Left cardiac atrium (tissue), 4 donors: ENCODE data around the gene DIP2B. TPM values are rescaled to one million over a fixed set of nuclear protein-coding genes. Genes with fewer than 3 reads are reported as not detected.
"Not testable (repeated sequence)": the region's sequence is repeated elsewhere in the genome, so short reads cannot be mapped to it uniquely, and the experiment has no call there.

Experiments used
- ATAC-seq, 2 donors: fragments of 200-7000 bp; cut with Tn5 transposase; one replicate each; pipeline ENCODE4 v1.9.1; 2020; ENCODE audit warnings: mild to moderate bottlenecking in 2 of 2, moderate library complexity in 2 of 2
- DNase-seq: peaks from one replicate; pipeline ENCODE4 v3.0.0-alpha.2; 2020
- intact Hi-C, 2 donors: fragments of 100-400 bp; cut with DNase I; formaldehyde crosslinking; loops; one replicate each; pipeline versions ENCODE4 v1.14.1 to v1.15.1; 2022 to 2023
- long read RNA-seq: library from polyadenylated mRNA; unstranded; transcript quantifications from one replicate; pipeline ENCODE4 v2.0.0, GENCODE V29; 2021
- total RNA-seq, 2 donors: library from RNA; stranded (reverse); fragmentation: NEBNext Ultra II Directional; extraction: Animal tissue kit (Norgen Biotek cat#: 25700); gene quantifications; one replicate each; pipeline ENCODE4 v1.2.1, GENCODE V29; 2021
- donor health status: DM: no; HTN: yes; CAD: no.
- donor health status: DM: no; HTN: yes; CAD: no; lungs with severe emphysema.
- donor health status: DM: yes; HTN: yes; CAD: no.
- donor health status: Dilated cardiomyopathy.

The DIP2B gene
- 10 to 100 TPM; 12.7 to 12.8 TPM for total RNA-seq
- long read RNA-seq, partial matches to known transcripts: 1 of 2 reads
- long read RNA-seq, other reads (novel, unspliced or antisense): 1 of 2 reads

GRCh38 chr12:50504798-50505674 lies at the start of gene DIP2B:
DIP2B (plus strand) TSS chr12:50504985; CDS start chr12:50505141, 156 bp downstream.
- intact Hi-C loops: loop anchor here (2.0 to 5.0 kb wide), 2 partner anchors 132 to 134 kb away; no protein-coding TSS in a partner anchor
- DNase-seq (peak; percentile 96), ATAC-seq (peak; percentile 98 to 99)

- DNase-seq (no peak), ATAC-seq (no peak)
Observed at GRCh38 chr12:50458606-50459005, 46.2 kb upstream of the DIP2B start.

GRCh38 chr12:50467439-50467838 lies 37.3 kb upstream of the DIP2B start:
- no peak for ATAC-seq
- intact Hi-C loops: no loop called here
- DNase-seq: no peak

More at GRCh38 chr12:50458606-50459005, 46.2 kb upstream of the DIP2B start:
- intact Hi-C loops: no loop called here

DNA sequence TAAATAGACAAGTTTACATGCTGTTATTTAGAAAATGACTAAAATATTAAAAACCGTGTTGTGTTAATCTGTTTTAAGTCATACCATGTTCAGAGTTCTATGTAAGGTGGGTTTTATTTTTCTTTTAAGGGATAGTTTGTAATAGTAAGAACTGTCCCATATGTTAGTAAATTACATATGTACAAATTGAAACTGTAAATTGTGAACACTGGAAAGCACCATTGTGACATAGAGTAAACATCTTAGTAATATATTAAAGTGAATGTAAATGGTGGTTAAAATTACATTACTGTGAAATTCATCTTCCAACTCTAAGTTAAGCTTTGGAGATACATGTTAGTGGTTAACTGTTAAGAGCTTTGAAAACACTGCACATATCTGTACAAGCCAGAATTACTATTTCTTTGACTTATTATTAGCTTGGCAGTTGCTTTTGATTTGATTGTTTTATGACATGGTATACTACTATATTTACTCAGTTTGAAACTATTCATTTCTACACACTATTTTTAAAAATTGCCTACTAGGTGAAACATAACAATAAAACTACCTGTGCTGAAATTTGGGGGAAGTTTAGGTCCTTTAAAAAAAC lies 27.4 kb upstream of the DIP2B start:
- no peak for DNase-seq
- intact Hi-C loops: no loop called here
- ATAC-seq: no peak

DNA sequence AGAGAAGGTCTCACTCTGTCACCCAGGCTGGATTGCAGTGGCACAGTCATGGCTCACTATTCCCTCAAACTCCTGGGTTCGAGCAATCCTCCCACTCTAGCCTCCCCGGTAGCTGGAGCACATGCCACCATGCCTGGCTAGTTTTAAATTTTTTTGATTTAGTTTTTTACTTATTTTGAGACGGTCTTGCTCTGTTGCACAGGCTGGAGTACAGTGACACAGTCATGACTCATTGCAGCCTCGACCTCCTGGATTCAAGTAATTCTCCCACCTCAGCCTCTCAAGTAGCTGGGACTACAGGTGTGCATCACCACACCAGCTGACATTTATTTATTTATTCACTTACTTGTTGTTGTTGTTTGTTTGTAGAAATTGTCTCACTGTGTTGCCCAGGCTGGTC lies 22.2 kb upstream of the DIP2B start:
- ATAC-seq (no peak), DNase-seq (no peak)
- intact Hi-C loops: no loop called here

GRCh38 chr12:50483488-50483887 lies 21.3 kb upstream of the DIP2B start:
- intact Hi-C loops: no loop called here
- DNase-seq (no peak), ATAC-seq (no peak)

- DNase-seq (no peak), ATAC-seq (no peak)
- intact Hi-C loops: no loop called here
Observed at GRCh38 chr12:50488801-50489200, 16.0 kb upstream of the DIP2B start.

GRCh38 chr12:50498119-50498518 lies 6.7 kb upstream of the DIP2B start:
- ATAC-seq, intact Hi-C loops, DNase-seq: not testable (repeated sequence)

DNA sequence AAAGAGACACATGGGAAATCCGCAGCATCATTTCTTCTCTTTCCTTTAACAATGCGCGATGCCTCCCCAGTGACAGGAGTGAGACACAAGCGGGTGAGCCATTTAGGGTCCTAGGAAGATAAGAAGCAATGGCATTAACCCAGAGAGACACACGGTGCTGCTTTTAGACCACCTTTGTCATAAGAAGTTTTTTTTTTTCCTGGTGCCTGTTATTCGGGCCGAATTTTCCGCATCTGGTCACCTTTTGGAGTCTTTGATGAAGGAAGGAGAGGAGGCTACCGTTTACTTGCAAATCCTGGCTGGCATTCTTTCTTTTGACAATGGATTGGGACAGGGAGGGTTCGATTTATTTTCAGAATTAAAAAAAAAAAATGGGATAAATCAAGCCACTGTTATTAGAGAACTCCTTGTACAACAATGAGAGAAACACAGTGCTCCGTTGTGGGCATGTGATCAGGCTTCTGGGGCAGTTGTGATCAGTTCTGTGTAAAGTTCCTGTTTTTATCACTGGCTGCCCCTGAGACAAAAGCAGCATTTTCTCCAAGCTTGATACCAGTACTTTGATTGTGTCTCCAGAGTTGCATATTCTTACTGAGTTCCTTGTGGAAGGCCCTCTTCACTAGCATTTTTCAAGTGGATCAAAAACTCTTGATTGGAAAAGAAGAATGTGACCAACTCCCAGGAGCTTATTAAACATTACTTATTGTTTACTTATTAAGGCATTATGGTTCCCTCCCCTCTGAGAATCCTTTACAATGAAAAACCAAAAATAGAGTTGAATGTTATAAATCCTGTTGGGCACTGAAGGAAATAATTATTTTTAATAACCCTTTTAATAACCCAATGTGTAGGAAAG lies 1.1 kb downstream of the DIP2B start:
- intact Hi-C loops: loop anchor here in 1 of 2 donors (2.0 kb wide), 1 partner anchor 133 kb away; no protein-coding TSS in a partner anchor
- ATAC-seq: peak in 1 of 2 donors; percentile 11
- no peak for DNase-seq

GRCh38 chr12:50506753-50507473 lies 2.1 kb downstream of the DIP2B start:
- DNase-seq (no peak), ATAC-seq (no peak)
- intact Hi-C loops: no loop called here

- DNase-seq: no peak
- intact Hi-C loops: no loop called here
- no peak for ATAC-seq
Observed at GRCh38 chr12:50507474-50507838, 2.7 kb downstream of the DIP2B start.

GRCh38 chr12:50507930-50508329 lies 3.1 kb downstream of the DIP2B start:
- DNase-seq (no peak), ATAC-seq (no peak)
- intact Hi-C loops: no loop called here

DNA sequence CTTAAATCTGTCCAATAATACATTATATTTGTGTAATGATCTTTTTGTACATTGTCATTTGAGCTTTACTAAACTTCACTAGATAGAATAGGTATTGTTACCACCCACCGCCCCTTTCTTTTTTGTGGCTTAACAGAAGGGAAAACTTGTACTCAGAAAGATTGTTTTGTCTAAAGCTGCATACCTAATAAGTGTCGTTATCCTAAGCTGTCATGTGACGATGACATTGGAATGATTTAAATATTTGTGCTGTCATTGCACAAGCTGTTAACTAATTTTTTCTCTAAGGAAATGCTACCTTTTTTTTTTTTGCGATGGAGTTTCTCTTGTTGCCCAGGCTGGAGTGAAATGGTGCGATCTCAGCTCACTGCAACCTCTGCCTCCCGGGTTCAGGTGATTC lies 3.6 kb downstream of the DIP2B start:
- no peak for DNase-seq
- intact Hi-C loops: no loop called here
- no peak for ATAC-seq

DNA sequence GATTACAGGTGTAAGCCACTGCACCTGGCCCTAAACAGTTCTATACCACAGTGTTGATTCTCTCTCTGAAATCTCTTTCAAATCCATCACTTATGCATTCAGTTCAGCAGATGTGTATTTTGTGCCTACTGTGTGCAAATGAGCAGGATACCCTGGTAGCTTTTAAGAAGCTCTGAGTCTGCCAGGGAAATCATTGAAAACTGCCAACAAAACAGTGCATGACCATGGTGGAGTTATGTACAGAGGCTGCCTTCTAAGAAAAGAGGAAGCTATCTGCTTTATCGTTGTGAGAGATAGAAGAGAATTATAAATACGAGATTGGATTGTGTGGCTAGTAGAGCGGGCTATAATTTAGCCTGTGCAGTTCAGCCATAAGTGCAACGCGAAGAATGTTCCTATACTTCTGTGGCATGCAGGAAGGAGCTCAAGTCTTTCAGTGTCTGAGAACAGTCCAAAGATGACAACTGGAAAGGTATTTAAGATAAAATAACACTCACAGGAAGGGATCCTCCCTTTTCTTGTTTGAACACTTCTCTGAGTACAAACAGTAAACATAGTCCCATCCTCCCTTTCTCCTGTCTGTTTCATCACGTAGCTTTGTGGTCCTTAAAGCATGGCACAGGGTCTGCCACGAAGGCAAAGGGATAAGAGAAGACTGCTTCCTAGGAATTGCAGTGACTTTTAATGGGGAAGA lies 4.3 kb downstream of the DIP2B start:
- DNase-seq: no peak
- intact Hi-C loops: no loop called here
- ATAC-seq: no peak

DNA sequence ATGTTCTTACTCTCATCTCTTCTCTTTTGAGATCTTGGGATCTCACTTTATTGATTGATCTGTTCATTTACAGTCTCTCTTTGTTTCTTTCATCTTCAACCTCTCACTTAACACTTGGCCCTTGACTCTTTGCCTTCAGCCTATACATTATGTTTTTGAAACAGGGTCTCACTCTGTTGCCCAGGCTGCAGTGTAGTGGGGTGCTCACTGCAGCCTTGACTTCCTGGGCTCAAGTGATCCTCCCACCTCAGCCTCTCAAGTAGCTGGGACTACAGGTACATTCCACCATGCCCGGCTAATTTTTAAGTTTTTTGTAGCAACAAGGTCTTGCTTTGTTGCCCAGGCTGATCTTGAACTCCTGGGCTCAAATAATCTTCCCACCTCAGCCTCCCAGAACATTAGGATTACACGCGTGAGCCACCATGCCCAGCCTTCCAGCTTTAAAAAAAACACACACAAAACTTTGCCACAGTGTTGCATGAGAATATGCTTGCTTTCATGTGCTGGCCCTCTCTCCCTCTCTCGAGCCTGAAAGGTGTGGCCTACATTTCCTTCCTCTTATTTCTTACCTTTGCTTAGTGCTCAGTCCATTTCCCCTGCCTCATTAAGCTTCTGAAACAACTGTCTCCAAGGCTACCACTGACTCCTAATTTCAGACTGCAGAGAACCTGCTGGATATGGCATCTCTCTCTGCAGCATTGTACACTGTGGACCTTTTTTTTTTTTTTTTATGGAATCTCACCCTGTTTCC lies 9.9 kb downstream of the DIP2B start:
- intact Hi-C loops: no loop called here
- DNase-seq (no peak), ATAC-seq (no peak)

DNA sequence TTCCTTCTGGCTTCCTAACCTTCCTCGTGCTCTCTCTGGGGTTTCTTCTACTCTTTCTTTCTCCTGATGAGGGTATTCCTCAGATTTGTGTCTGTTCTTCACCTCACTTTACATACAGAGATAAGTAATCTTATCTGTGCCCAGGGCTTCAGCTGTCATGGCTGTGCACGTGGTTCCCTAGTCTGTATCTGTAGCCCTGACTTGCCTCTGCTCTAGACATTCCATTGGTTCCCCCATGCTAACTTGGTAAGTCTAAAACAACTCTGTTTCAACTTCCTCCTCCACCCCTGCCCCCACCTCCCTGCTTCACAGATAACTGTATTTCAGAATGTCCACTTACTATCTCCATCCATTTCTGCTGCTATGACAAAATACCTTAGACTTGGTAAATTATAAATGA lies 10.8 kb downstream of the DIP2B start:
- intact Hi-C loops: no loop called here
- ATAC-seq: no peak
- no peak for DNase-seq

DNA sequence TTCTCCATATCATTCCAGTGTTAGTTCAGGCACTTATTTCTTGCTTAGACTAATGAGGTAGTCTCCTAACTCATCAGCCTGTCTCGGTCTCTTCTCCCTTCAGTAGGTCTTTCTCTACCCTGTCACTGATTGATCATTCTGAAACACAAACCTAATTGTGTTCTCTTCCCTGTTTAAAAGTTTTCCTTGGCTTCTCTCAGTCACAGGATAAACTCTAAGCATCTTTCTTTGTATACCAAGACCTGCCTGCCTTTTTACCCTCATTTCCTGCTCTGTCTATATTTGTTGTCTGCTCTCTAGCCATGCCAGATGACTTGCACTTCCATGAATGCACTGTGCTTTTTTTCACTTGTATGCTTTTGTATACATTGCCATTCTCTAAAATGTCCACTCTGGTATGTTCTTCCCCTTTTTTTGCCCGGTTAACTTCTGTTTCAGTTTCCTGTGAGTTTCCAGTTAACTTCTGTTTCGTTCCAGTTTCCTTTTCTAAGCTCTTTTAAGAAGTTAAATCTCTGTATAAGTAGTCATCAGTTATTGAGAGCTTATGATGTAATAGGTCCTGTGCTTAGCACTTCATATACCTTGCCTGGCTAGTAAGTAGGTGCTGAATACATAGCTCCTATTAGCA lies 12.8 kb downstream of the DIP2B start:
- ATAC-seq (peak in 1 of 2 donors; percentile 55), DNase-seq (no peak)
- intact Hi-C loops: no loop called here
